HG03442 (cell line): ENCODE measurements around the gene PPP2R5B.
"Not testable (repeated sequence)": the region's sequence is repeated elsewhere in the genome, so short reads cannot be mapped to it uniquely, and the experiment has no call there.

Experiments
- ATAC-seq: cut with Tn5 transposase; IDR thresholded peaks from one replicate; pipeline ENCODE4 v1.9.1; 2021; ENCODE audit warnings: mild to moderate bottlenecking, moderate library complexity; ENCODE audit not compliant: unreplicated experiment

Gene PPP2R5B

DNA sequence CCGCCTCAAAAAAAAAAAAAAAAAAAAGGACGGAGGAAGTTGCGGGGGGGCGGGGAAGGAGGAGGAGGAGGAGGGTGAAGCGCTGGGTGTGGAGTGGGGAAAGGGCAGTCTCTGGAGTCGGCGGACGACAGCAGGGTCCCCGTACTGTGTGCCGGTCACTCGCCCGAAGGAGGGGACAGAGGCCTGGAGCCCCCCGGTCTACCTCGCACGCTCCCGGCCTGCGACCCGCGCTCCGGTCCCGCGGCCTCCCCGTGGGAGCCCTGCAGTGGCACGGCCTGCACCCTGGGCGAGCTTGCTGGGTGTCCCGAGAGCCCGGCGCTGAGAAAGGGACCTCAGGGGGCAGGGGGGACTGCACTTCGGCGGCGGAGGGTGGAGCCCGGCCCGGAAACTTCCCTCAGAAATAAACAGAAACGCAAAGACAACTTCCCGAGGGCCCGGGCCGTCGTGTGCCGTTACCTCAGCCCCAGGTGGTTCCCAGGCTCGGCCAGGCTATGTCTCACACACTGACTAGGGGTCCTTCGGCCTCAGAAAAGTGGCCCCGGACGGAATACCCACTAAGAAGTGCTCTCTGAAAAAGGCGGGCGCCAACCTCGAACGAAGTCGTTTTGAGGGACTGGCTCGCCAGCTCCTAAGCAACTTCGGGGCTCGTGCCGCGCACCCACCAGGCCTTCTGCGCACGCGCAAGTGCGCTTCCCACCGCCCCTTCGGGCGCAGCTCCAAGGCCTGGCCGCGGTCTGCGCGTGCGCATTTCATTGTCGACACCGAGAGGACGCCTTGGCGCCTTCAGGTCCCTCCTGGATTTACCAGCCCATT is 47.1 kb downstream of the PPP2R5B start, which contains the start of gene MAJIN:
MAJIN (minus strand) TSS at position 688 of the 813 bp plus-strand sequence. CDS start 12,703 bp downstream, outside the sequence.
- no peak for ATAC-seq

DNA sequence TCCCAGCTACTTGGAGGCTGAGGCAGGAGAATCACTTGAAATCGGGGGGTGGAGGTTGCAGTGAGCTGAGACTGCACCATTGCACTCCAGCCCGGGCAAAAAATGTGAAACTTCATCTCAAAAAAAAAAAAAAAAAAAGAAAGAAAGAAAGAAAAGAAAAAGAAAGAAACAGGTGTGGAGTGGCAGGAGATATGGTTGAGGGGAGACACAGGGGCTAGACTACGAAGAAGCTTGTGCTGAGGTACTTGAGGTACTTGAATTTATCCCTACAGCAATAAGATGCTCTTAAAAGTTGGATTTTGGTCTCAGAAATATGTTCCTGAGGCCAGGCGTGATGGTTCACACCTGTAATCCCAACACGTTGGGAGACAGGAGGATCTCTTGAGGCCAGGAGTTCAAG is 49.6 kb downstream of the PPP2R5B start:
- ATAC-seq, result no peak

DNA sequence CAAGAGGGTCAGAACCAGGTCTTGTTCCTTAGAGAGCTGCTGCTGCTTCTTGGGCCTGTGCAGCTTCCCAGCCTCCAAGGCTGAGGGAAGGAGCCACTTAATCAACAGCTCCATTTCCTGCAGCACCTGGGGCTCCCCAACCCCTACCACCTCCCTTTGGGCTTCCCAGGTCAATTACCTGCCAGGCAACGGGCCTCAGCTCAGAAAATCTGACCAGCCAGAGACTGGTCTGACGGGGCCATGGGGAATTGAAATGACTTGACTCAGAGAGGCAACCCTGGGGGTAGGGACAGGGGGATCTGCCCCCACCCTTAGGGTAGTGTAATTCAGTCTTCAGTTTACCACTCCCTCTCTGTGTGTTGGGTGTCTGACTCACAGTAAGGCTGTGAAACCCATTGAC is 52.2 kb downstream of the PPP2R5B start:
- no peak for ATAC-seq

DNA sequence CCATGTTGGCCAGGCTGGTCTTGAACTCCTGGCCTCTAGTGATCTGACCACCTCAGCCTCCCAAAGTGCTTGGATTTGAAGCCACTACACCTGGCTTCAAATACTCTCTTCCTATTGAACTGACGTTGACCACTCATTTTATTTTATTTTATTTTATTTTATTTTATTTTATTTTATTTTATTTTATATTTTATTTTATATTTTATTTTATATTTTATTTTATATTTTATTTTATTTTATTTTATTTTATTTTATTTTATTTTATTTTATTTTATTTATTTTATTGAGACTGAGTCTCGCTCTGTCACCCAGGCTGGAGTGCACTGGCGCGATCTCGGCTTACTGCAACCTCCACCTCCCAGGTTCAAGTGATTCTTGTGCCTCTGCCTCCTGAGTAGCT is 58.9 kb downstream of the PPP2R5B start:
- not testable (repeated sequence) for ATAC-seq
